ENCODE measurements around the gene UBE2L6.

The UBE2L6 gene

DNA sequence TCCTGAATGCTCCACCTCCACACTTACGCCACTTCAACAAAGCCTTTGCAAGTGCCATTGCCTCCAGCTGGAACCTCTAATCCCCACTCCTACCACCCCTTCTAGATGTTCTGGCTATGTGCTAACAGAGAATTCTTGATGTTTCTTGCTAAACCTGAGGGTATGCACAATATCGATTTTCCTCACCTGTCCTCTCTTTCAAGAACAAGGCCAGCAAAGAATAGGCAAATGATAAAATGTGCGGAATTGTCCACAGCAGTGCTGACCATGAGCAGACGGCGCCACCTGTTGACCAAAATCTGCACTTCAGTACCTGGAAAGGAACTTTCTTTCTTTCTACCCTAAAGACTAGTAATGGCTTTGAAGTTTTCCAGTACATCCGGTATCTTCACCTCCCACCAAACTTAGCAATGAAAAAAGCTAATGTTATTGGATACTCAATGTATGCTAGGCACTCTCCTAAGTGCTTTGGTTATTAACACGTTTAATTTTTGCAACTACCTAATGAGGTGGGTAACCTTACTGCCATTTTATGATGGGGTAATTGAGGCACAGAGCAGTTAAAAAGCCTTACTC is 40.3 kb downstream of the UBE2L6 start:
- DNase-seq: peak; percentile 10

DNA sequence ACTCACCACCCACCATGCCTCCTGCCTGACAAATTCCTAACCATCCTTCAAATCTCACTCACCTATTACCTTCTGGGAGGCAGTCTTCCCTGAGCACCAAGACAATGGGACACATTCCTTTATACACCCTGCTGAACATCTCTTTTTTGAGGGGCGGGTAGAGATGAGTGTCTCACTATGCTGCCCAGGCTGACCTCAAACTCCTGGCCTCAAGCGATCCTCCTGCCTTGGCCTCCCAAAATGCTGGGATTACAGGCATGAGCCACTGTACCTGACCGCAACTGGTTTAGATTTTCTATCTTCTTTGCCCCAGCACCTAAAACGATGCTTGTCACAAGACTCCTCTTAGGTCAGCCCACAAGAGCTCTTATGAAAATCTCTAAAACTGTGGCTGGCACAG is 44.1 kb downstream of the UBE2L6 start:
- no peak for DNase-seq

- DNase-seq: no peak
Observed at GRCh38 chr11:57521116-57521515, 46.4 kb downstream of the UBE2L6 start.

DNA sequence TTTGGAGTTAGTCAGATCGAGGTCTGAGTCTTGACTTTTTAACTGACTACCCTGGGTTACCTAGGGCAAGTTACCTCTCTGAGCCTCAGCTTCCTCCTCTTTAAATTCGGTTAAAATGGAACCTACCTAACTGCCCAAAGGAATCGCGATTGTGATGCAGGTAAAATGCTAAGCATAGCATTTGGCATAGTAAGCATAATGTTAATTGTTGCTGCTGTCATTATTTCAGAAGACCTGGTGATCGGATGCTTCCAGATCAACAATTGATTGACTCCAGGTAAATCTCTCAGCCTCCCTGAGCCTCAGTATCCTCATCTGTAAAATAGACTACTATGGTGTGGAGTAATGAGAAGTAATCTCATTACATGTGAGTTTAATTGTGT is 51.4 kb downstream of the UBE2L6 start:
- DNase-seq: no peak

DNA sequence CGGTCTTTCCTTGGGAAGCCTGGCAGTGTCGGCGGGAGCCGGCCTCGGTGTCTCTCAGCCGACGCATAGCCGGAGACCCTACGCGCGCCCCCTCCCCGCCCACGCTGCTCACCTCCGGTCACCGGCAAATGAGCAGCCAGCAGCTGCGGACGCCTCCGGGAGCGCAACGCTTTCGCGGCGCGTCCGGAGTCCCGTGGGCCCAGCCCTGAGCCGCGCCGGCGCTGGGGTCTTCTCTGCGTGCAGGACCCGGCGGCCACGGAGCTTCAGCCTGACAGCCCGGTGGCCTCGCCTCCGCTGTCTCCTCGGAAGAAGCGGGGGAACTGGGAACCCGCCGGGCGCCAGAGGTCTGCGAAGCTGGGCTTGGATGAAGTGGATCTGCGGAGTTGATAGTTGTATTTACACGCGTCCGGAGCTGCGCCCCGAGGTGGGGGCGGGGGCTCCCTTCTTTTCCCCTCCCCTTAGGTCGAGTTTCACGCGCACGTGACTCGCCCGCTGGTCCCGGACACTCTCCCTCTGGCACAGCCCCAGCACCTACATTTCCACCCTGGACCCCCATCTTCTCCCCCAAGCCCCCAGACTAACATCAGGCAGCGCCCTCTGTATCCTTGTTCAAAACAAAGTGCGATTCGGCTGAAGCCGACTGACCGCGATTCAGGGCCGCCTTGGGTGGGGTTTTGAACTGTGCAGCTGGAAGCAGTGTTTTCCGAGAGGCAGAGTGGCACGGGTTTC is 52.0 kb downstream of the UBE2L6 start, which contains the start of gene SLC43A1:
SLC43A1 (minus strand) TSS at position 371 of the 729 bp plus-strand sequence. CDS start 1,591 bp downstream, outside the sequence.
- no peak for DNase-seq

- no peak for DNase-seq
Observed at GRCh38 chr11:57514538-57515331, 52.7 kb downstream of the UBE2L6 start.

DNA sequence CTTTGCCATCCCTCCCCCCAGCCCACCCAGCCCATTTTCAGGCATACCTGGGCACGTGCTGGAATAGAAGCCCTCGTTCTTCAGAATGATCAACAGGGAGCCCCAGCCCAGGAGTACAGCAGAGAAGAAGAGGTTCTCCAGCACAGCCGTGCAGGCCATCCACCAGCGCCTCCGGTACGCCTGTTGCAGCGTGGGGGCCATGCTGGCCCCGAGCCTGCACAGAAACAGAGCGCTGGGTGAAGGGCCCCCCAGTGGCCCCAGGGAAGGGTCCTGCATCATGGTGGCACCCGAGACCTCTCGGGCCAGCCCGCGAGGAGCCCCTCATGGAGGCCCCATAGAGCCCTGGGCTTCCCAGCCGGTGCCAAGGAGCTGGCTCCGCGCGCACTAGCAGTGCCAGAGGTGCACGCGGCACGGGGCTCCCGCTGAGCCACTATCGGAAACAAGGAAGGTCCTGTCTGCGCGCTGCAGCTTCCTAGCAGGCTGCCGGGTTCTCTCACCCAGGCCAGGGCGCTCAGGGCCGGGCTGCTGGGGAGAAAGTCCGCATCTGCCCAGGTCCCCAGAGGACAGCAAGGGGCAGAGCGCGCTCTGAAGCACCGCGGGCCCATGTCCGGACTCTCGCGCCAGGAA is 53.4 kb downstream of the UBE2L6 start:
- no peak for DNase-seq

DNA sequence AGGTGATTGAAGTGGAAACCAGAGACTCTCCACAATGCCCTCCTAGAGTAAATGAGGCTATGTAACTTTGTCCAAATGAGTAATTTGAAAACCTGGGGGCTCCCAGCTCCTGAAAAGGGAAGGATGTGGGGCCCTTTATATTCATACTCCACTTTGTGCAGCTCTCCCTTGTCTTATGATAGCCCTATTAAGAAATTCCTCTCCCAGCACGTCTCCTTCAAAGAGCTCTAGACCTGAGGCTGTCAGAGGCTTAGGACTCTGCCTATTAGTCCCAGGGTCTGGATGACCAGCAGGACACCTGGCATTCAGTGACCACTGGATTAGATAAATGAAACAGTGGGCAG is 54.0 kb downstream of the UBE2L6 start:
- DNase-seq: no peak

- DNase-seq: no peak
Observed at GRCh38 chr11:57512646-57513451, 54.6 kb downstream of the UBE2L6 start.

DNA sequence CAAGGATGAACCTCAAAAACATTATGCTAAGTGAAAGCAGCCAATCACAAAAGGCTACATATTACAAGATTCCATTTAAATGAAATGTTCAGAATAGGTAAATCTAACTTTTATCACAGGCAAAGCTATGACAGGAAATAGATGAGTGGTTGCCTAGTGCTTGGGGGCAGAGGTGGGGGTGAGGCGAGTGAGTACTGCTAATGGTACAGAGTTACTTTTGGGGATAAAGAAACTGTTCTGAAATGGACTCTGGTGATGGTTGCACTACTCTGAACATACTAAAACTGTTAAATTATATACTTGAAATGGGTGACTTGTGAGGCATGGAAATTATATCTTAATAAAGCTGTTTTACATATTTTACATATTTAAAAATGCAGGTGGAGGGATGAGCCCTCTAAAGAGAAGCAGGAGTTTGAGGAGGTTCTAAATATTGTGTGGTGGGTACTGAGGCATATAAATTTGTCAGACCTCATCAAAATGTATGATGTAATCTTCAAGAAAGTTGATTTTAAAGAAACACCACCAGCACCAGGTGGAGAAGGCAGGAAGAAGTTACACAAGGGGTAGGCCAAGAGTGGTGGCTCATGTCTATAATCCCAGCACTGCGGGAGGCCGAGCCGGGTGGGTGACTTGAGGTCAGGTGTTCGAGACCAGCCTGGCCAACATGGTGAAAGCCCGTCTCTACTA is 55.6 kb downstream of the UBE2L6 start:
- no peak for DNase-seq

GRCh38 chr11:57508341-57509170 is 58.9 kb downstream of the UBE2L6 start:
- no peak for DNase-seq

- no peak for DNase-seq
Observed at GRCh38 chr11:57506522-57506921, 61.0 kb downstream of the UBE2L6 start.

DNA sequence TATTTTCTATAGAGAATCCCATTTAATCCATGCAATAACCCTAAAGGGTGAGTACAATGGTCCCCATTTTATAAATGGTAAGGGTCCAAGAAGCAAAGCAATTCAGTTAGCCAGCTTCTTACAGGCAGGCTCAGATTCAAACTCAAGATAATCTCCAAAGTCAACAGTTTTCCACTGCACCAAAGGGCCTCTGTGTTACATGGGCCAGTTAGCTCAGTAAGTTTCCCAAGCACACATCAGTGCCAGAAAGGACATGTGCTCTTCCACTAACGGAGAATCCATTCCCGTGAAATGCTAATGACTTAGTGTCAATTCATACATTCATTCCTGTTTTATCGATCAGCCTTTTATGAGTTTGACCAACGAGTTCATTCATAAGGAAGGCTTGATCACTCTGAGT is 63.0 kb downstream of the UBE2L6 start:
- DNase-seq: no peak

- DNase-seq: no peak
Observed at GRCh38 chr11:57502870-57503269, 64.6 kb downstream of the UBE2L6 start.

DNA sequence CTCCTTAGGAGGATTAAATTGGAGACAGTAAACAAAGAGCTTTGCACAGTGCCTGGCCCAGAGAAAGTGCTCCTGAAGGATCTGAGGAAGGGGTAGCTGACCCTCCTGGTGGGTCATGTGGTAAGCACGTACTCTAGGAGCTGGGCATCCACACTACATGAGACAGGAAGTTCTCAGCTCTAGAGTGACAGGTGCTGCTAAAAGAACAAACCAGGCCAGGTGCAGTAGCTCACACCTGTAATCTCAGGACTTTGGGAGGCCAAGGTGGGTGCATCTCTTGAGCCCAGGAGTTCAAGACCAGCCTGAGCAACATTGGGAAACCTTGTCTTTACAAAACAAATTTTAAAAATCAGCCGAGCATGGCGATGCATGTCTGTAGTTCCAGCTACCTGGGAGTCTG is 65.1 kb downstream of the UBE2L6 start:
- DNase-seq: no peak

DNA sequence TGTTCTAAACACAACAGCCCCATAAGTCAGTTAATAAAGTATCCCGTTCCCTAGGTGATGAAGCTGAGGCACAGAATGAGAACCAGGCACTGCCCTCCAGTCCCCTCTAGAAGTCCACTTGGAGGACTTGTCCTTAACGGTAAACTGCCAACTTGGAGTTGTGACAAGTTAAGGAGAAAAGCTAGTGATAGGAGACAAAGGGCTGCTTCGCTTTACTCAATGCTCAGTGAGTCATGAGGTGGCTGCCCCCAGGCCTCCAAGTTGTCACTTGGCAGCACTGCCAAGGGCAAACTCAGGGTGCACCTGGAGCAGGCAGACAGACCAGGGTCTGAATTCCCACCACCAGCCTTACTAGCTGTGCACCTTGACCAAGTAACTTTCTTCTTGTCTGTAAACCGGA is 65.5 kb downstream of the UBE2L6 start:
- no peak for DNase-seq

Data from NCI-H446 treated with DMSO at 0.1 percent for 48 hours (cell line).